Esophagus (tissue), 2 donors: Measurements from ENCODE around the gene PSMC6. TPM values are rescaled to one million over a fixed set of nuclear protein-coding genes. Genes with fewer than 3 reads are reported as not detected.
"Not testable (repeated sequence)": the region's sequence is repeated elsewhere in the genome, so short reads cannot be mapped to it uniquely, and the experiment has no call there.

Source experiments
- H3K27ac ChIP-seq, 2 donors: one replicate each; pipeline ENCODE4 v1.5.1; 2013; ENCODE audit warnings: low read depth in 2 of 2, mild to moderate bottlenecking in 2 of 2, inconsistent platforms in 1 of 2, low read length in 1 of 2, moderate library complexity in 1 of 2
- H3K27me3 ChIP-seq, 2 donors: one replicate each; pipeline ENCODE4 v1.6.1; 2013; ENCODE audit warnings: low read length in 2 of 2, control low read depth in 1 of 2, mild to moderate bottlenecking in 1 of 2; ENCODE audit not compliant: insufficient read depth in 2 of 2, control insufficient read depth in 1 of 2
- H3K36me3 ChIP-seq, 2 donors: one replicate each; pipeline ENCODE4 v1.6.1; 2013; ENCODE audit warnings: low read length in 1 of 2; ENCODE audit not compliant: control insufficient read depth in 2 of 2, insufficient read depth in 2 of 2
- H3K4me1 ChIP-seq, 2 donors: one replicate each; pipeline ENCODE4 v1.6.1; 2013; ENCODE audit warnings: low read length in 1 of 2; ENCODE audit not compliant: control insufficient read depth in 2 of 2, insufficient read depth in 2 of 2
- H3K4me3 ChIP-seq, 2 donors: one replicate each; pipeline ENCODE4 v1.5.1; 2013; ENCODE audit warnings: low read length in 2 of 2, mild to moderate bottlenecking in 2 of 2, low read depth in 1 of 2, moderate library complexity in 1 of 2
- H3K9me3 ChIP-seq, 2 donors: one replicate each; pipeline ENCODE4 v1.6.1; 2013; ENCODE audit warnings: mild to moderate bottlenecking in 2 of 2, low read depth in 1 of 2, low read length in 1 of 2, moderate library complexity in 1 of 2; ENCODE audit not compliant: control insufficient read depth in 2 of 2, insufficient read depth in 1 of 2
- WGBS, 2 donors: extraction: QIAGEN DNeasy Blood & Tissue Kit; methylation state at CpG; one replicate each; pipeline ENCODE4 v1.1.7; 2013; 5-methylcytosine and 5-hydroxymethylcytosine counted together
- polyA plus RNA-seq, 2 donors: library from polyadenylated mRNA; stranded (reverse); fragments of 200-250 nt; gene quantifications; one replicate each; pipeline ENCODE4 v1.2.3, GENCODE V29; 2013
- donor health status: healthy with polysubstance abuse.
- donor health status: Bipolar disorder and iron deficiency.

Gene PSMC6
- polyA plus RNA-seq, 2 donors = 77.5 to 110 TPM

DNA sequence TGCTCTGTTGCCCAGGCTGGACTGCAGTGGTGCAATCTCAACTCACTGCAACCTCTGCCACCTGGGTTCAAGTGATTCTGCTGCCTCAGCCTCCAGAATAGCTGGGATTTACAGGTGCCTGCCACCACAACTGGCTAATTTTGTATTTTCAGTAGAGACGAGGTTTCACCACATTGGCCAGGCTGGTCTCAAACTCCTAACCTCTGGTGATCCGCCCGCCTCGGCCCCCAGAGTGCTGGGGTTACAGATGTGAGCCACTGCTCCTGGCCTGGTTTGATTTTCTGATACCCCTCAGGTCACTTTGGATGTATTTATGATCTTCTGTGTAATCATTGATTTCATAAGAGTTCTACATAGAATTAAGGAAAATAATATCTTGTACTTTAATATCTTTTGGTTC, 55.9 kb downstream of the PSMC6 start:
- not testable (repeated sequence) for H3K36me3 ChIP-seq, H3K4me1 ChIP-seq, H3K27ac ChIP-seq, H3K4me3 ChIP-seq, H3K27me3 ChIP-seq, H3K9me3 ChIP-seq
- 89 to 93% methylated on average over 4 of the region's 4 CpGs for WGBS, 2 donors

GRCh38 chr14:52767058-52767833, 60.2 kb downstream of the PSMC6 start:
- H3K36me3 ChIP-seq = peaks cover 2 to 6% of the 10 kb centered on the region in 2 donors

DNA sequence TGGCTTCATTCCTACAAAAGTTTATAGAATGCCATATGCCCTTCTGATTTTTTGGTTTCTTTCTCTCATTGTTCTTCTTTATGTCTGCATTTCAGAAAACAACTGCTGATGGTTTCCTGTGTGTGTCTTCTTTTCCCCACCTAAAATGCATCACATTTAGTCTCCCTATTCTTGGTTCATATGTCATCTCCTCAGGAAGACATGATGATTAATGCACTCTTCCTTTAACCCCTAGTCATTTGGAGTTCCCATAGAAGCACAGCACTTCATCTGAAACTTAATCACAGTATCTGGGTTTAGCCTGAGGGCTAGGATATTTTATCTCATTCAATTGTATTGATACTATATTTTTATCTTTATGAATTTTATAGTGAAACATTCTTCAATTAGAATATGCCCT, 62.9 kb downstream of the PSMC6 start:
- no peak overlapping the region for H3K27ac ChIP-seq
- no peaks in the 10 kb centered on the region for H3K27me3 ChIP-seq
- H3K36me3 ChIP-seq = peaks cover 2 to 6% of the 10 kb centered on the region in 2 donors
- no peaks in the 10 kb centered on the region for H3K4me1 ChIP-seq
- H3K4me3 ChIP-seq = no peak overlapping the region
- H3K9me3 ChIP-seq = no peaks in the 10 kb centered on the region

More at GRCh38 chr14:52767058-52767833, 60.2 kb downstream of the PSMC6 start:
- Histone ChIP-seq H3K27ac (no peak overlapping the region), H3K4me1 (no peaks in the 10 kb centered on the region), H3K27me3 (no peaks in the 10 kb centered on the region), H3K4me3 (no peak overlapping the region), H3K9me3 (no peaks in the 10 kb centered on the region)
- 88 to 92% methylated on average over 3 of the region's 3 CpGs for WGBS, 2 donors

DNA sequence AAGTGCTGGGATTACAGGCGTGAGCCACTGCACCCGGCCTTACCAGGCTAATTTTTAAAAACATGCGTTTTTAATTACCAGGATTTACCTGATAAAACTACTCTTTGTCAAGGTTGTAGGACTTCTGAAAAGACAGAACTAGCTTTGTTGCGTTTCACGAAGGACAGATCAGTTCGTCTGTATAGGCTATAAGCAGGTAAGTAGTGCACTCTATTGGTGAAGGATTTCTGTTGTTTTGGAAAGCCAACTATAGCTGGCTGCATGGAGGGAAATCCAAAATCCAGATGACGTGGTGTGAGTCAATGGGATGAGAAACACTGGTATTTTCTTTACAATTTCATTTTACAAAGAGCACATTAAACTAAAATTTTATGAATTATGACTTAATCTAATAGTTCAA, 69.8 kb downstream of the PSMC6 start:
- H3K27ac ChIP-seq = no peak overlapping the region
- H3K4me1 ChIP-seq = no peaks in the 10 kb centered on the region
- H3K9me3 ChIP-seq = no peaks in the 10 kb centered on the region
- peaks cover 0 to 6% of the 10 kb centered on the region in 2 donors for H3K36me3 ChIP-seq
- WGBS, 2 donors = 78 to 88% methylated on average over 7 of the region's 7 CpGs
- no peaks in the 10 kb centered on the region for H3K27me3 ChIP-seq
- no peak overlapping the region for H3K4me3 ChIP-seq

Other genes starting within 250 kb of the PSMC6 start
- gene TXNDC16, start 154.7 kb upstream of the PSMC6 start, polyA plus RNA-seq = 1 to 10 TPM; 1.3 to 1.9 TPM
- gene GPR137C, start 154.4 kb upstream of the PSMC6 start, polyA plus RNA-seq = under 1 TPM; 0.11 to 0.26 TPM
- 100 to 1,000 TPM; 157 to 592 TPM for gene ERO1A, start 11.6 kb upstream of the PSMC6 start, polyA plus RNA-seq
- 1 to 10 TPM; 3.2 to 6.0 TPM for gene STYX, start 23.0 kb downstream of the PSMC6 start, polyA plus RNA-seq
- 1 to 10 TPM; 4.8 to 8.3 TPM for gene GNPNAT1, start 84.4 kb downstream of the PSMC6 start, polyA plus RNA-seq
- gene FERMT2, start 243.8 kb downstream of the PSMC6 start, polyA plus RNA-seq = 10 to 100 TPM in 1 of 2 donors, 1 to 10 TPM in 1; 6.5 to 21.5 TPM